ENCODE measurements around the gene ANXA2R.
A peak's percentile ranks its signal among the peaks of the same experiment; 100 is the strongest.
"Not testable (repeated sequence)": the region's sequence is repeated elsewhere in the genome, so short reads cannot be mapped to it uniquely, and the experiment has no call there.

The ANXA2R gene

GRCh38 chr5:43073597-43074546 lies 33.8 kb upstream of the ANXA2R start:
- peak; percentile 42; the same call in 2 of the 3 replicates for ATAC-seq
- no peak for TF ChIP-seq CREB5 (CRISPR knock-in tag; IDR thresholded peaks at IDR 0.05; ENCODE audit: low read depth)
- no peak for TF ChIP-seq PATZ1 (CRISPR knock-in tag; IDR thresholded peaks at IDR 0.05; ENCODE audit: borderline replicate concordance)
- no peak for TF ChIP-seq ZNF565 (CRISPR knock-in tag; conservative IDR thresholded peaks at IDR 0.05; ENCODE audit: low read depth)
- TF ChIP-seq OSR1 (CRISPR knock-in tag; IDR thresholded peaks at IDR 0.05): no peak
- TF ChIP-seq ZFP30 (CRISPR knock-in tag; IDR thresholded peaks at IDR 0.05): no peak
- TF ChIP-seq RARB (CRISPR knock-in tag; IDR thresholded peaks at IDR 0.05): no peak
- no peak for TF ChIP-seq ZFP3 (CRISPR knock-in tag; IDR thresholded peaks at IDR 0.05)
- no peak for TF ChIP-seq CSRNP3 (CRISPR knock-in tag; IDR thresholded peaks at IDR 0.05)

GRCh38 chr5:43069401-43069720 lies 29.2 kb upstream of the ANXA2R start:
- ATAC-seq: not testable (repeated sequence)

- no peak for ATAC-seq
Measured at GRCh38 chr5:43068037-43068436, 27.9 kb upstream of the ANXA2R start.

GRCh38 chr5:43066799-43067741 lies 27.0 kb upstream of the ANXA2R start:
- peak; percentile 76 for ATAC-seq
- no peak for TF ChIP-seq PATZ1 (CRISPR knock-in tag; IDR thresholded peaks at IDR 0.05; ENCODE audit: borderline replicate concordance)
- no peak for TF ChIP-seq ZNF70 (CRISPR knock-in tag; IDR thresholded peaks at IDR 0.05)
- TF ChIP-seq ZNF565 (CRISPR knock-in tag; conservative IDR thresholded peaks at IDR 0.05; ENCODE audit: low read depth): no peak
- TF ChIP-seq CSDC2 (CRISPR knock-in tag; IDR thresholded peaks at IDR 0.05): no peak
- no peak for TF ChIP-seq ZFP30 (CRISPR knock-in tag; IDR thresholded peaks at IDR 0.05)
- TF ChIP-seq TSHZ2 (CRISPR knock-in tag; IDR thresholded peaks at IDR 0.05): no peak

More at GRCh38 chr5:43068037-43068436, 27.9 kb upstream of the ANXA2R start:
- TF ChIP-seq ISL1 (CRISPR knock-in tag; IDR thresholded peaks at IDR 0.05) (no peak), ZFP3 (CRISPR knock-in tag; IDR thresholded peaks at IDR 0.05) (no peak), ZC3H10 (CRISPR knock-in tag; IDR thresholded peaks at IDR 0.05) (no peak), ARNTL (CRISPR knock-in tag; IDR thresholded peaks at IDR 0.05; ENCODE audit: borderline replicate concordance, low read depth) (no peak), CREB5 (CRISPR knock-in tag; IDR thresholded peaks at IDR 0.05; ENCODE audit: low read depth) (no peak), ZNF70 (CRISPR knock-in tag; IDR thresholded peaks at IDR 0.05) (no peak), ZNF8 (CRISPR knock-in tag; IDR thresholded peaks at IDR 0.05) (no peak), GLIS3 (CRISPR knock-in tag; IDR thresholded peaks at IDR 0.05) (no peak), CSDC2 (CRISPR knock-in tag; IDR thresholded peaks at IDR 0.05) (no peak), TCF4 (CRISPR knock-in tag; IDR thresholded peaks at IDR 0.05; ENCODE audit: borderline replicate concordance) (no peak), POU6F1 (CRISPR knock-in tag; IDR thresholded peaks at IDR 0.05; ENCODE audit: borderline replicate concordance, low read depth) (no peak)
